ENCODE results near the gene C11orf86.
"Not testable (repeated sequence)": the region's sequence is repeated elsewhere in the genome, so short reads cannot be mapped to it uniquely, and the experiment has no call there.

Gene C11orf86

GRCh38 chr11:66974724-66975404 is at the start of gene C11orf86:
TSS of gene C11orf86 (plus strand) at chr11:66975304. CDS start at chr11:66975363, 59 bp downstream.
- no peak for FAIRE-seq

GRCh38 chr11:66929753-66930152 is 45.4 kb upstream of the C11orf86 start:
- no peak for FAIRE-seq

GRCh38 chr11:66932543-66932942 is 42.6 kb upstream of the C11orf86 start:
- no peak for FAIRE-seq

- no peak for FAIRE-seq
Observed at GRCh38 chr11:66933531-66933930, 41.6 kb upstream of the C11orf86 start.

GRCh38 chr11:66934950-66935779 is 39.9 kb upstream of the C11orf86 start:
- FAIRE-seq, result no peak

GRCh38 chr11:66936311-66936711 is 38.8 kb upstream of the C11orf86 start:
- FAIRE-seq, result no peak

GRCh38 chr11:66937193-66937733 is 37.8 kb upstream of the C11orf86 start:
- FAIRE-seq, result no peak

- no peak for FAIRE-seq
Observed at GRCh38 chr11:66938582-66939135, 36.4 kb upstream of the C11orf86 start.

GRCh38 chr11:66950112-66950535 is 25.0 kb upstream of the C11orf86 start:
- FAIRE-seq, result no peak

- FAIRE-seq, result no peak
Observed at GRCh38 chr11:66951135-66951534, 24.0 kb upstream of the C11orf86 start.

- FAIRE-seq, result no peak
Observed at GRCh38 chr11:66951927-66952337, 23.2 kb upstream of the C11orf86 start.

- FAIRE-seq, result no peak
Observed at GRCh38 chr11:66953081-66953833, 21.8 kb upstream of the C11orf86 start.

- FAIRE-seq, result no peak
Observed at GRCh38 chr11:66956689-66957290, 18.3 kb upstream of the C11orf86 start.

GRCh38 chr11:66957971-66958231 is 17.2 kb upstream of the C11orf86 start:
- FAIRE-seq, result no peak

- no peak for FAIRE-seq
Observed at GRCh38 chr11:66958232-66958955, 16.7 kb upstream of the C11orf86 start, which contains the start of gene PC. TSS of gene PC (minus strand) at chr11:66958383. CDS start at chr11:66872159, 86,224 bp downstream.

GRCh38 chr11:66958956-66959274 is 16.2 kb upstream of the C11orf86 start:
- FAIRE-seq, result no peak

- FAIRE-seq, result not testable (repeated sequence)
Observed at GRCh38 chr11:66961691-66962213, 13.4 kb upstream of the C11orf86 start.

GRCh38 chr11:66962247-66962646 is 12.9 kb upstream of the C11orf86 start:
- no peak for FAIRE-seq

- FAIRE-seq, result no peak
Observed at GRCh38 chr11:66962801-66963200, 12.3 kb upstream of the C11orf86 start.

GRCh38 chr11:66964495-66964894 is 10.6 kb upstream of the C11orf86 start:
- FAIRE-seq, result no peak

- no peak for FAIRE-seq
Observed at GRCh38 chr11:66966351-66966750, 8.8 kb upstream of the C11orf86 start.

All from islet of Langerhans (tissue), 1 donor.